HEK293 (cell line): Measurements from ENCODE around the gene SCAMP3.

Experiments used
- KLF1 ChIP-seq: fragments of 450-650 bp; formaldehyde crosslinking; IDR thresholded peaks from 2 replicates; pipeline ENCODE4 v1.5.1; 2016; ENCODE audit warnings: missing biosample characterization, missing genetic modification characterization
- SP2 ChIP-seq: fragments of 450-650 bp; formaldehyde crosslinking; IDR thresholded peaks from 2 replicates; pipeline ENCODE4 v1.5.1; 2016; ENCODE audit warnings: missing biosample characterization, missing genetic modification characterization
- ZNF324 ChIP-seq: fragments of 450-650 bp; formaldehyde crosslinking; IDR thresholded peaks from 2 replicates; pipeline ENCODE4 v1.5.1; 2016; ENCODE audit warnings: missing biosample characterization, missing genetic modification characterization
- TF ChIP-seq, protein P1 (sequence below): fragments of 450-650 bp; formaldehyde crosslinking; IDR thresholded peaks from 2 replicates; pipeline ENCODE4 v1.5.1; 2016; ENCODE audit warnings: missing biosample characterization, missing genetic modification characterization

DNA sequence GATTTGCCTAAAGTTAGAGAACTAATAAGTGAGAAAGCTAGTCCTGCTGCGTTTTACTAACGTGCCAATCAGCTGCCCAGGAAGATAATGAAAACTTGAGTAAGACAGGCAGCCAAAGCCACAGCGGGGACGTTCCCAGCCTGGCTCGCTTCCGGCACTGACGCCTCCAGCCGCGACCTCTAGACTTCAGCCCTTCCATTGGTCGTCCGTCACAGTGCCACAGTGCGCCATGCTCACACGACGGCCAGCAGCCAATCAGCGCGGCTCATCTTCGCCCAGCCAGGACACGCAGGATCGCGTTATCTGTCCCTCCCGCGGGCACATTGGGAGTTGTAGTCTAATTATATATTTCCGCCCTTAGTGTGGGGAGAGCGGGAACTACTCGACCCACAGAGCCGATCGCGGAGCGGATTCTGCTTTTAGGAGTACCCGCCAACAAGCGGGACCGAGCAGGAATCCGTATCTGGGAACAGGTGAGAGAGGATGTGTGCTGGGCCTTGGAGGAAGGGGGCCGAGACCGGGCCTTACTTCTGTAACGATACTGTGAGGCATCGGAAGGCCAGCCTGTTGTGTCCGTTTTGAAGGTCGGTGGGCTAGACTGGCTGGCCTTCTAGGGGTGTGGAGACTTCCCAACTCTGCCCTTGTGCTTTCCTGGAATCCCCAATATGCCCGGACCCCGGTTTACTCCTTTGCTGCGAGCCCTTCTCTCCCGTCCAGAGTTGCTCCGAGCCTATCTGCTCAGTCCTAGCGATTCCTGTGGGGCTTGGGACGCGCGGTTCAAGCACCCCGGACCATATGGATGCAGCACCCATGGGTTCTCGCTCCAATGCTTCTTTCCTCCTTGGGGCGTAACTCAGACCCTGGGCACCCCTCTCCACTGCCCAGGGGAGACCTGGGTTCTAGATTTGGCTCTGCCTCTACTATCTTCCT lies 46.6 kb upstream of the SCAMP3 start, which contains the start of gene FDPS:
- TF ChIP-seq, protein P1, sequence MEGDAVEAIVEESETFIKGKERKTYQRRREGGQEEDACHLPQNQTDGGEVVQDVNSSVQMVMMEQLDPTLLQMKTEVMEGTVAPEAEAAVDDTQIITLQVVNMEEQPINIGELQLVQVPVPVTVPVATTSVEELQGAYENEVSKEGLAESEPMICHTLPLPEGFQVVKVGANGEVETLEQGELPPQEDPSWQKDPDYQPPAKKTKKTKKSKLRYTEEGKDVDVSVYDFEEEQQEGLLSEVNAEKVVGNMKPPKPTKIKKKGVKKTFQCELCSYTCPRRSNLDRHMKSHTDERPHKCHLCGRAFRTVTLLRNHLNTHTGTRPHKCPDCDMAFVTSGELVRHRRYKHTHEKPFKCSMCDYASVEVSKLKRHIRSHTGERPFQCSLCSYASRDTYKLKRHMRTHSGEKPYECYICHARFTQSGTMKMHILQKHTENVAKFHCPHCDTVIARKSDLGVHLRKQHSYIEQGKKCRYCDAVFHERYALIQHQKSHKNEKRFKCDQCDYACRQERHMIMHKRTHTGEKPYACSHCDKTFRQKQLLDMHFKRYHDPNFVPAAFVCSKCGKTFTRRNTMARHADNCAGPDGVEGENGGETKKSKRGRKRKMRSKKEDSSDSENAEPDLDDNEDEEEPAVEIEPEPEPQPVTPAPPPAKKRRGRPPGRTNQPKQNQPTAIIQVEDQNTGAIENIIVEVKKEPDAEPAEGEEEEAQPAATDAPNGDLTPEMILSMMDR (tag by site-specific recombination) = no peak
- TF ChIP-seq ZNF324 (tag by site-specific recombination) = peak; percentile 15; the same call in 1 of the 2 replicates
- no peak; the same call in 1 of the 2 replicates for TF ChIP-seq KLF1
- peak; percentile 99 for TF ChIP-seq SP2 (tag by site-specific recombination)
